CD4-positive, alpha-beta T cell treated with Interleukin-15 for 4 hours (primary cell): ENCODE data around the gene SIX1.

Source experiments
- DNase-seq: peaks from one replicate; pipeline ENCODE4 v3.0.0-alpha.2; 2020; ENCODE audit warnings: low spot score

SIX1 gene

GRCh38 chr14:60642270-60643140 is 6.8 kb downstream of the SIX1 start:
- DNase-seq: no peak

DNA sequence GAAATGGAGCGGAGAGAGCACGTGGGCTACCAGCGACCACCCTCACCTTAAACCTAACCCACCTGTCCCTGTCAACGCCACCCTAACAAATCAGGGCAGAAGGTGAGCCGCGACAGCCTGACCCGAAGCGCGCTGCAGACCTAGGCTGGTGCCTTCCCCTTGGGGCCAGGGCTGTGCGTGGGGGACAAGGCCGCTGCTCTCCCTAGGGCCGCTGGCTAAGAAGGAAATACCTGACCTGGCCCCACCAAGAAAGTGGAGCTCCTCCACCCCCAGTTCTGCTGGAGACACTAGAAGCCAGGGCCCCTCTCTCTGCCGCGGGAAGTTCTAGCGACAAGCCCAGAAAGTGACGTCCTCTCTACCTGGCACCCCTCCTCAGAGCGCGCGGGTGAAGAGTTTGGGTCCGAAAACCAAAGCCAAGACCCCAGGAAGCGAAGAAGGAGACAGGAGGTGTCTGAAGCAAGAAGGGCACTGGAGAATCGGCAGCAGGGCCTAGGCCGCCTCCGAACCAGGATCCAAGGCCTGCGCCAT is 7.5 kb downstream of the SIX1 start:
- DNase-seq: no peak

DNA sequence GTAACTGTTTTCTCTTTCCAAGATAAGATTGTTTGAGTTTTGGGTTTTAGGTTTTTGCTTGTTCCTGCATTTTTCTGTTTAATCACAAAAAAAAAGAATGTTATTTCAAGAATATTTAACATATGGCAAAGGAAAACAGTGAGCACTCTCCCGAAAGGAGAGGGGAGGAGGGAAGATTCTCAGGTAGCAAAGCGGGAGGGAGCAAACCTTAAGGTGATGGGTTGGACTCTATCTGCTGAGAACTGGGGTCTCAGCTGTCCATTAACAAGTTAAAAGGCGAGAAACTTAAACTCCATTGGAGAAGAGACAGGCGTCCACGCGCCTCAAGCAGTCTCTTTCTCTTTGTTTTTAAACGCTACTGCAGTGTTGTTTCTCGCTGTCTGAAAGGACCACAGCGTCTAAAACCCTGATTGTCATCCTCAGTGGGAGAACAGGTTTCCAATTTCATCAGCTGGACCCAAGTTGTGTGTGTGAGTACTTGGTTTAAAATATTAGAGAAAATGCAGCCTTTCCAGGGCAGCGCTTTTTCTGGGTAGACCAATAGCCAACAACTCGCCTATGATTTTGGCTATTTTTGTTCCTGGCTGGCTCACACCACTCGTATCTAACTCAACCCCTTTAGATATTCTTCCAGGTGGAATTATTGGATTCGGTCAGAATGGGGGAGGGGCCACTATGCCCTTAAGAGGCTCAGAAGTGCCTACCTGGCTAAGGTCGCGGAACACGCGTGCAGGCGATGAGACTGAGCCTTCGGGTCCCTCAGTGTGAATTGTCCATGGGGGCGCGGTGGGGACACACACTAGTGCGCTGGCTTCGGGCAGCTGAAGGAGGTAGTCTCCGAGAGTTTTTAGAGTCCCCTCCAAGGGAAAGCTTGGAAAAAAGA is 8.2 kb downstream of the SIX1 start:
- DNase-seq: no peak

DNA sequence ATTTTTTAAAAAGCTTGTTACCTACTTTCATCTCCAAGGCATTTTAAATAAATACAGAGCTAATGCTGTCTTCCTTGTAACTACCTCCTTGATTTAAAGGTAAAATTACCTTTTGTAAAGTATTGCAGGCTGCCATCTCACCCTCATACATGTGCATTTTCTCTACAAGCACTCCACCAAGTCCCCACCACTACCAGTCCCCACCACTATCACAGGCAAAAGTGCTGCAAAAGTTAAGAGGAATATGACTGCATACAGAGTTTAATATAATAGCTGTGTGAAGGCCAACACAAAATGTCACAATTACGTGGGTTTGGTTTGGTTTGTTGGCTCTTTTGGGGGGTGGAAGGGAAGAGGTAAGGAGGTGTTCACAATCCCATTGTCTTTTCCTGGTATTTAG is 9.6 kb downstream of the SIX1 start:
- no peak for DNase-seq

GRCh38 chr14:60637479-60638315 is 11.6 kb downstream of the SIX1 start:
- DNase-seq: no peak

DNA sequence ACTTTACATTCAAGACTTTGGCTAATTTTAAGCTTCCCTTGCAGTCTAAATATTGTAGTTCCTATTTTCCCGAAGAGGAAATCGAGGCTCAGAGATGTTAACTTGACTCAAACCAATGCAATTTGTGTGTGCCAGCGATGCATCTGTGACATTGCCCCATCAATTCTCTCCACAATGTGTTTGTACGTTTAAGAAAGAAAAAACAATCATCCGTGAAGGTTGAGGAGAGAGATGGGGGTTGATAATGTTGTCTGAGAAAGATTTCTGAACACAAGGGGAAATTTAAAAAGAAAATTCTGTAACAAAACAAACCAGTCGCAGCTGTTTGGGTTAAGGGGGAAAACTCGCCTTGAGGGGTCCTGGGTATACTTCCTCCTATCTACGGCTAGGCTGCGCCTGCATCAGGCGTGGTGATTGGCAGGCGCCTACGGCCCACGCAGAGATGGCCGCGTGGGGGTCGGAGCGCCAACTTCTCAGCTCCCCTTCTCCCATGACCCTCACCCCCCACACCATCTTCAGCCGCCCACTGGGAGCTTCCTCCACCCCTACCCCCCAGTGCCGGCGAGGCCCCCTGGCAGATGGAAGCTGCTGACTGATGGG is 12.3 kb downstream of the SIX1 start:
- DNase-seq: no peak

- no peak for DNase-seq
Observed at GRCh38 chr14:60634153-60634552, 15.1 kb downstream of the SIX1 start.

DNA sequence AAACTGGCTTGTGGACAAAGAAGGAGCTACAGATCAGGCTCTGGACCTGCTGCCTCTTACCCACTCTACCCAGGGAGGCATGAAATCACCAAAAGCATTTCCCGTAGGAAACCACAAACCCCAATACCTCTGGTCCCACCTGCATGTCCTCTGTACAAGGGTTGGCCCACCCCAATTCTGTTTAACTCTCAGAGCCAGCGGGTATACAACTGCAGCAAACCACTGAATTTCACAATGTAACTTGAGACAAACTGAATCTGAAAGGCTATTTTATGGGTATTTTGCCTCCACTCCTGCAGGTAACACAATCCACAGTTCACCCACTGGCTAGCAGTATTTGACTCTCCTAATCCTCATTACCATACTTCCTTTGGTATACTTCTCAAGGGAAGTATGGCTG is 16.5 kb downstream of the SIX1 start:
- no peak for DNase-seq

DNA sequence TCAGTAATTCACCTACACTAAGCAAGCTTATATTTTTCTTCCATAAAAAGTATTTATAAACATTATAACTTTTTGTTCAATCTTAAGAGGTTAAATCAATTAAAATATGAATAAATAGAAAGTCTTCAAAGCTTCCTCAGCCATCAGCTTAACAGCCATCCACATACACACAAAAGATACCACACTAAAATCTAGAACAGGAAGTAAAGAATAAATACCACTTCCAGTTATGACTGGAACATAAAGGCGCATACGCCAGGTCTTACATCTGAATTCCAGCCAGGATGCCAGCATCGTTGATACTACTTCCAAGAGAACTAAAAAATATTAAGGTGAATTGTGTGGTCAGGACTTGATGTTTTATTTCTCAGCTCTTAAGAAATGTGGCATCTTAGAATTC is 17.0 kb downstream of the SIX1 start:
- no peak for DNase-seq

- DNase-seq: no peak
Observed at GRCh38 chr14:60631842-60632241, 17.4 kb downstream of the SIX1 start.

DNA sequence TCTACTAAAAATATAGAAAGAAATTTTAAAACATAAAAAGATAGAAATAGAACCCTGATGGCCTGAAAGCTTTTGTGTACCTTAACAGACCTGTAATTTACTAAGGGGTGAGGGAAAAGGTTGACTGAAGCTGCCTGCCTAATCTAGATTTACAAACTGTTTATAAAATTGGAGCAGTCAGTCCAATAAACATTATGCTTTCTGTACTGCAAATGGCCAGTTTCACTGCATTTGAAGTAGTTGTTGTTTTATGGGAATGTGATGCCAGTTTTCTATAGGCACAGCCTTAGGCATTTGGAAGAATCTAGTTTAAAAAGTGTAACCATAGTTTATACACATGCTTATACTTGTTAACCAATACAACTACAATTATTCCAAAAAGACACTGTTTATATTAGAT is 19.1 kb downstream of the SIX1 start:
- DNase-seq: no peak

- no peak for DNase-seq
Observed at GRCh38 chr14:60628892-60629291, 20.4 kb downstream of the SIX1 start.

DNA sequence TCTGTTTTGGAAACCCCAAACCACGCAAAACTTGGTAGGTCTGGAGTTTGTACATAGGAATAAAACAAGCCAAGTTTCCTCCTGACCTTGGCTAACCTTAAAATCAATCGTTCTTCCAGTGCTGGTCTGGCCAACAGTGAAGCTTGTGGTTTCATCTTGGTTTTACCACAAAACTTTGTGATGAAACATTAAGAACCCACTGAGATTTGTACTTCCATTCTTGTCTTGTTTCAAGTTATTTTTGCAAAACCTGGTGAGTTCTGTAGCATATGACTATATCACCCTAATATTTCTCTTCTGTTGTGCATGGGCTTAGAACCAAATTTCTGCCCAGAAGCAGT is 26.4 kb downstream of the SIX1 start:
- DNase-seq: no peak

DNA sequence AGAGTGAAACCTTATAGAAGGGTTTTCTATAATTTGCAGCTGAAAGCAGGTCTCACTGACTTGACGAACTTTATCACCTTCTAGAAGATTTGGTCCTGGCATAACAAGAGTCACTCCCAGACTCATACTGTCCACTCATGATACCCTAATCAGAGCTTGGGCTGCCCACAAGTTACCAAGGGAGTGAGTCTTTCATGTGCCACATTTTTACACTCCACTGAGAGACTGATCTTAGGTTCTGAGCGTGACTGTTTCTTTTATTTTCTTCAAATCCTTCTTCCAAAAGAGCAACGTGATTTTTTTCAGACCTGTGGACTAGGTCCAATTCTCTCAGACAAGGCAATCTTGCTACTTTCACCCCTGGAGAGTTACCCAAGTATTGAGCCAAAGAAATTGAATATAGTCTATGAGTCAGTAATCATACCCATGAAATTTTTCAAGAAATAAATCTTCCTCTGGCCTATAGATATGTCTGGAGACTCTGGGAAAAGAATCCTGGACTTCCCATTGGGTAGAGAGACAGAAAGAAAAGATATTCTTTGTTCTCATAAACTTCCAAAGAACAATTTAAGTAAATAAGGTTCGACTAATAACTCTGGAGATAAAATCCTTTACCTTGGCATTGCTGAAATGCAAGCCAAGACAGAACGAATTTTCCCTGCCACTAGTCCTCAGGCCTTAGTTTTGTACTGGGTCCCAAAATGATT is 26.9 kb downstream of the SIX1 start:
- no peak for DNase-seq

GRCh38 chr14:60621386-60621785 is 27.9 kb downstream of the SIX1 start:
- no peak for DNase-seq

DNA sequence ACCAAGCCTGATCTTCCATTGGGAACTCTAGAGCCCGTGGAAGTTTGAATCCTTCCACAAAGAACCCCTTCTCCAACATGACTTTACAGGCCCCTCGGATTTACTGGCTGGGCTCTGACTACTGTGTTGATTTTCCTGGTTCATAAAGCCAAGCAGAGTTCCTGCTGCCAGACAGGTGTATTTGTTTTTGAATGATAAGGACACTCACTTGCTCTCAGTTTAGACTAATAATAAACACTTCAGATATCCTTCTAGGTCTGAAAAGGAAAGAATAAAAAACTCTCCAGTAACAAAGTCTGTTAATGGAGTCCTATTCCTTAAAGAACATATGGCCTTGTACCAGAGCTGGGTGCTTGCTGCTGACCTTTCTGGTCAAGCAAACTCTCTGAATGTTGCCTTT is 31.0 kb downstream of the SIX1 start:
- no peak for DNase-seq

- no peak for DNase-seq
Observed at GRCh38 chr14:60616461-60616959, 32.8 kb downstream of the SIX1 start.

GRCh38 chr14:60602291-60602690 is 47.0 kb downstream of the SIX1 start:
- DNase-seq: no peak

- DNase-seq: no peak
Observed at GRCh38 chr14:60599727-60600126, 49.5 kb downstream of the SIX1 start.

GRCh38 chr14:60596139-60596538 is 53.1 kb downstream of the SIX1 start:
- DNase-seq: no peak

- no peak for DNase-seq
Observed at GRCh38 chr14:60594062-60594461, 55.2 kb downstream of the SIX1 start.
